ENCODE measurements around the gene CBLIF. TPM values are rescaled to one million over a fixed set of nuclear protein-coding genes. Genes with fewer than 3 reads are reported as not detected.

CBLIF gene
- total and polyA plus RNA-seq, 2 of the 8 experiments (the other 6 are each of a cell fraction or from before 2014, with no cell fraction given): not detected

GRCh38 chr11:59841514-59841913, 3.8 kb downstream of the CBLIF start (continued):
- TF ChIP-seq CHD7 (IDR thresholded peaks at IDR 0.05; ENCODE audit: insufficient replicate concordance, low read length) (no peak), FOSL1 (IDR thresholded peaks at IDR 0.05; ENCODE audit: insufficient read depth, low read depth, low read length) (no peak), POLR2AphosphoS5 (IDR thresholded peaks at IDR 0.05; ENCODE audit: low read depth, low read length) (no peak), CBX5 (IDR thresholded peaks at IDR 0.05; ENCODE audit: low read depth, low read length) (no peak), EP300 (IDR thresholded peaks at IDR 0.05; ENCODE audit: borderline replicate concordance in 1 of 2, low read depth in 2 of 2, low read length in 2 of 2) (no peak), EZH2 (IDR thresholded peaks at IDR 0.05; ENCODE audit: low read depth, low read length, severe bottlenecking) (no peak), HDAC6 (IDR thresholded peaks at IDR 0.05; ENCODE audit: low read depth, low read length) (no peak)

Data from H1 (cell line).